SHP77 treated with DMSO at 0.1 percent for 48 hours (cell line): ENCODE data around the gene CPPED1.
"Not testable (repeated sequence)": the region's sequence is repeated elsewhere in the genome, so short reads cannot be mapped to it uniquely, and the experiment has no call there.

ENCODE experiments used
- DNase-seq: peaks from one replicate; lab custom pipeline; 2025; lab: John Stamatoyannopoulos, UW

The CPPED1 gene

DNA sequence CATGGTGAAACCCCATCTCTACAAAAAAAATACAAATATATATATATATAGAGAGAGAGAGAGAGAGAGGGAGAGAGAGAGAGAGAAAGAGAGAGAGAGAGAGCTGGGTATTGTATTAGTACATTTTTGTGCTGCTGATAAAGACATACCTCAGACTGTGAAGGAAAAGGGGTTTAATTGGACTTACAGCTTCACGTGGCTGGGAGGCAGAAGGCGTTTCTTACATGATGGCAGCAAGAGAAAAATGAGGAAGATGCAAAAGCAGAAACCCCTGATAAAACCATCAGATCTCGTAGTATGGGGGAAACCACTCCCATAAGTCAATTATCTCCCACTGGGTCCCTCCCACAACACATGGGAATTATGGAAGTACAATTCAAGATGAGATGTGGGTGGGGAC is 37.5 kb downstream of the CPPED1 start:
- DNase-seq, result not testable (repeated sequence)

DNA sequence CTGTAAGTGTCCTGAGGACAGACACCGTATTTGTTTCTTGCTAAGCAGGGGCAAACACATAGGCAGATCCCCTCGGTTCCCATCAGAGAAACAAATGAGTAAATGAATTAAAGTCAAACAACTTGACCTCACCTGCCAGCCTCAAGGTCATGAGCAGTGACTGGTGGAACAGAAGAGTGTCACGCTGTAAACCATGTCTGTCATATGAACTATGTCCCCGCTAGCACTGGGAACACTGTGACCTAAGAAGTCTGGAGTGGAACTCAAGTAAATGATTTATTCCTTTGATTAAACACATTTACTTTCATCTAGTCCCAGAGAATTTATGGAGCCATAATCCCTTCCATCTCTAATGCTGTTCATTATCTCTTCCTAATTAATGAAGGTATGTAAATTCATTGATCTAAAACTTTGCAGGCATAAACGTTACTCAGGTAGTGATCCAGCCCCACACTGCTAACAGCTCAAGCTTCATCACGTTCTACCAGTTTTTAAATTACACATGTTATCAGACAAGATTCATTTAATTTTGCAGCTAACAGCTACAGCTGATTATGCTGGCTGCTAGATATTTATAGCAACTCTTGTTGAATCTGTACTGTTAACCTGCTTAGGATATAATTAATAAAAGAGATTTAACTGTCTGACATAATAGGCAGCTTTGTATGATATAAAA is 38.7 kb downstream of the CPPED1 start:
- no peak for DNase-seq

DNA sequence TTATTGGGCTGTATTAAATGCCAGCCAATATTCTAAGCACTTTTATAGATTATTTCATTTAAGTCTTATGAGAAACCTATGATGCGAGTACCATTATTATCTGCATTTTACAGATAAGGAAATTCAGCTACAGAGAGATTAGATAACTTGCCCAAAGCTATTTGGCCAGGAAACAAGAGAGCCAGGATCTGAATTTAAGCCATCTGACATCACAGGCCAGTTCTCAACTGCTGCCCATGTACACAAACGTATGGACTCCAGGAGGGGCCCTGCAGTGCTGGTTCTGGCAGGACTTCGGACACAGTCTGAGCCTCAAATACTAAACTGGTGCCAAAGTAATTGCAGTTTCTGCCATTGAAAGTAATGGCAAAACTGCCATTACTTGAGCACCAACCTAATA is 40.2 kb downstream of the CPPED1 start:
- no peak for DNase-seq

DNA sequence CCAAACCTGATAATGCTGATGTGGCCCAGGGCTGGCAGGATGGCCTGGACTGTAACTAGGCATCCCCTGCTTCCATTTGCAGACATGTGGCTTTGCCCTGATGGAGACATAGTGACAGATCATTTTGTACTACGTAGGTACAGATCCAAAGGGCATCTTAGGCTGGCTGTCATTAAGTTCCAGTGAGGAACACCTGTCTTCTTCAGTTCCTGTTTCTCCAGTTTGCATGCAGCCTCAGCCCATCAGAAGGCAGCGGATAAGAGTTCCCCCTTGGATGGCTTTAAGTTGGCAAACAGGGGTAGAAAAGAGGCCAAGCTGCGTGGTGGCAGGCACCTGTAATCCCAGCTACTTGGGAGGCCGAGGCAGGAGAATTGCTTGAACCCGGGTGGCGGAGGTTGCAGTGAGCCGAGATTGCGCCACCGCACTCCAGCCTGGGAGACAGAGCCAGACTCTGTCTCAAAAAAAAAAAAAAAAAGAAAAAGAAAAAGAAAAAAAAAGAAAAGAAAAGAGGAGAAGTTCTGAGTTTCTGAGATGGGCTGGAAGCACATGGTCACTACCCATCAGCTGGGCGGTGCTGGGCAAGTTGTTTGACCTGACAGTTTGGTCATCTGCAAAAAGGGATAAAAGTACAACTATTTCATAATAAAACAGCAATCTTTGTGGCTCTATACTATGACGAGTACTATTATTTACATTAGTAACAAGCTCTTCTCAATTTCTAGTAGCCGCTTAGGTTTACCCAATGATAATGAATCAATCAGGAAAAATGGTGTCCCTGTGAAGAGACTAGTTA is 42.7 kb downstream of the CPPED1 start:
- DNase-seq, result no peak

DNA sequence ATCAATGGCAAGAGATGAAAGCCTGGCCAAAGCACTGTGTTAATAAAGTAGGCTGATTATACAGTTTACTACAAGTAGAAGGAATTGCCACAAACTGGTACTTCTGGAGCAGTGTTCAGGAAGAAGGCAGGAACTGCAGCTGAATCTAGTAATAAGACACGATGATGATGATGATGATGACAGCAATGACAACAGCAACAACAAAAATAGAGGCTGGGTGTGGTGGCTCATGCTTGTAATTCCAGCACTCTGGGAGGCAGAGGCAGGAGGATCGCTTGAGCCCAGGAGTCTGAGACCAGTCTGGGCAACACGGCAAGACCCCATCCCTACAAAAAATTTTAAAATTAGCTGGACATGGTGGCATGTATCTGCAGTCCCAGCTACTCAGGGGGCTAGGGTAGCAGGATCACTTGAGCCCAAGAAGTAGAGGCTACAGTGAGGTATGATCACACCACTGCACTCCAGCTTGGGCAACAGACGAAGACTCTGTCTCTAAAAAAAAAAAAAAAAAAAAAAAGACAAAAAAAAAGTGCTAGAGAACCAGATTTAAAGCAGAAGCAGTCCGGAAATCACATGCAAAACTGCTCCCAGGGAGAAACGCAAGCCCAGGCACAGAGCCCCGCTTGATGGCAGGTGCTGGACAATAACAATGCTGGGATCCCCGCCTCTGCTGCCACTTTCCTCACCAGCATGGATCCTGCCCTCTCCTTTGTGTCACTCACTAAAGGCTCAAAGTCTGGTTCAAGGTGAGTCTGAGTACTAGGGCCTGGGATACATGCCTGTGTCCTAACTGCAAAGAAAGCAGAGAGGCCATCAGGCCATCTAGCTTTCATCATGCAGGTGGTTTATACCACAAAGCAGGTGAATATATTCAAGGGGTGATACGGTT is 44.8 kb downstream of the CPPED1 start:
- DNase-seq, result no peak

DNA sequence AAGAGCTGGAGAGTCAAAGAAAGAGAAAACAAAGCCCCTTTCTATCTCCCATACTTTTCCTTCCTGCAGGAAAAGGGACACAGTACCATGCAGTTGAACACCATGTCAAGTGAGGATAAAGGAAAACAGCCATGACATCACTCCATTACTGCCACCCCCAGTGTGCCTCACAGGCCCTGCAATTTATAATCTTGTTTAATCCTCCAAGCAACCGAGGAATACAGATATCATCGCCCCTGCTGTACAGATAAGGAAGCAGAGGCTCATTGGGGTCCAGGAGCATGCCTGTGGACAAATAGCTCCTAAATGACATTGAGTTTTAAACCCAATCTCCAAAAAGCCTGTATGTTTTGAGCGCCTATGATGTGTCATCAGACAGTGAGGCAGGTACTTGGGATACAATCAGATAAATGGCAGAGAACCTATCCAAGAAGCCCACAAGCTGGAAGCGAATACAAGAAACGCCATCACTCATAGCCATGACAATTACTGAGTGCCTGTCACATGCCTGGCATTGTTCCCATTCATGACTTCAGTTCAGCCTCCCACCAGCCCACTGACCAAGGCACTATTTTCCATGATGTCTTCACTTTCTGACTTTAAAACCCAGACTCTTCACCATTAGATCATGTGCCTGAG is 45.5 kb downstream of the CPPED1 start:
- no peak for DNase-seq

DNA sequence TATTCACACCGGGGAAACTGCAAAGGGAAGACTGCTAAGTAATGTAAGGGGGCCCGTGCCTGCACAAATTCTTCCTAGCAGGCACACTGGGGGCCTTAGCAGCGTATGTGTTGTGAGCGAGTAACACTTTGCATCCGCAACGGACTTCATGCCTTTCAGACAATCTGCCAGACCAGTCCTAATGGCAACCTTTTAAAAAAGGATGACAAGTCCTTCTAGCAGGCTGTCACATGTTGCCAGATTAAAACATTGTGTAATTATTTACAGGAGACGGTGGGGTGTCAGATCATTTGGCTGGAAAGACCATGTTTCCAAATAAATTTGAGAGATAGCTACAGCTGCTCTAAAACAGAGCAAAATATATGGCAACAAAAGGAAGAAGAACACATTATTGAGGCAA is 46.1 kb downstream of the CPPED1 start:
- DNase-seq, result no peak

DNA sequence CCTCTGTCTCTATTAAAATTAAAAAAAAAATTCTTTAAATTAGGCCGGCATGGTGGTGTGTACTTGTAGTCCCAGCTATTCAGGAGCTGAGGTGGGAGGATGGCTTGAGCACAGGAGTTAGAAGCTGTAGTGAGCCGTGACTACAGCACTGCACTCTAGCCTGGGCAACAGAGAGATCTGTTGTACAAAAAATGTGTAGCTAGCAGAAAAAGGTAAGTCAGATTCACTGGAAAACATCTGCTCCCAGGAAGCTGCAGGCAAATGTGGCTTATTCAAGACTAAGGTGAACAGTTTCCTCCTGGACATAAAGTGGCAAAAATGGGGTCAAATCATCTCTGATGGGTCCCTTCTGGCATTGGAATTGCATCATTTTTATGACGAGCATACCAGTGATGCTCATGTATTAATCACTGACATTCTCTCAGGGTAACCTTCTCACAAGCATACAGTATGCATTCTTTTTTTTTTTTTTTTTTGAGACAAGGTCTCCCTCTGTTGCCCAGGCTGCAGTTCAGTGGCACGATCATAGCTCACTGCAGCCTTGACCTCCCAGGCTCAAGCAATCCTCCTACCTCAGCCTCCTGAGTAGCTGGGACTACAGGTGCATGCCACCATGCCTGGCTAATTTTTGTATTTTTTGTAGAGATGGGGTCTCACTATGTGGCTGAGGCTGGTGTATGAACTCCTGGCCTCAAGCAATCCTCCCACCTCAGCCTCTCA is 48.7 kb downstream of the CPPED1 start:
- DNase-seq, result no peak

DNA sequence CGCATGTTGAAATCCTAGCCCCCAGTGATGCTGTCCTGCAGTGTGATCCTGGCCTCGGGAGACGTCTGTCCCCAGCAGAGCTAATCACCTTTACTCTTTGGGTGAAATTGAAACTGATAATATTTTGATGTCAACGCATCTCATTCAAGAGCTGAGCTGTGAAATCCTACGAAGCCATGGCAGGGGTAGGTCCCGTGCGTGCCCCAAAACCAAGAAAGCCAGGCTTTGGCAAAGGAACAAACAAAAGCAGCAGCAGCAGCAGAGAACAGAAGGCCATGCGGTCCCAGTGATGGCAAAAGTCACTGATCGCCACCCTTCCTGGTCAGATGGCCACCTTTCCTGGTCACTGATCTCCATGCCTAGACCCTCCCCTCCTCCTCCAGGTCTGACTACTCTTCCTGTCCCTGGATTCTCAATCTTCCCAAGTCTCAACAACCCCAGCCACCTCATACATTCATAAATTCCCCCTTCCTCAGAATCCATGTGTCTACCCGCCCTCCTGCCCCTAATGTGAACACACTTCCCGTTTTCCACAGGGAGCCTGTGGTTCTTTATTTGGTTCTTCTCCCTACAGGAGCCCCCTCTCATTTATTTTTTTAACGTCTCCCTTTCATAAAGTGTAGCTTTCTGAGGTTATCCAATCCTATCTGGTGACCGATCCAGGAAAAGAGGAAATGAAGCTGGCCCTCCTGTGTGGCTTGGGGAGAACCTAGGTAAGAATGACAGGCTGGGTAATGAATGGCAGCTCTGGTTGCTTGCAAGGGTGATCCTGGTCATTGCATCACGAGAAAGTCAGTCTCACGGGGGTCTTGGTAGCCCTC is 50.3 kb downstream of the CPPED1 start:
- no peak for DNase-seq

DNA sequence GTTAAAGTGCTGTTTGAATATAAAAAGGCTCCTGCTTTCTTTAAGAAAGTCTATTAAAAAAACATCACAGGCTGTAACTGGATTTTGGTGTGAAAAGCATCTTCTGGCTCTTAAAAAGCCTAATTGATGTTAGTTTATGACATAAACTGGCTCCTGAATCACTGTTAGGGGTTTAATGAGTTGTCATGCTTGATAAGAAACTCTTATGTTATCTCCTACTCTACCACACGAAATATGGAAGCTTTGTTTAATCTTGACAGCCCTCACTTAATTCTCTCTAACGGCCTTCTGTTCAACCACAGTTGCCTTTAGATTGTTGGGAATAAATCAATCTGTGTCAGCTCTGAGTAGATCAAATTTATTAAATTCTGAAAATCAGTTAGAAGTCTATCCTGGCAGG is 51.5 kb downstream of the CPPED1 start:
- DNase-seq, result no peak

DNA sequence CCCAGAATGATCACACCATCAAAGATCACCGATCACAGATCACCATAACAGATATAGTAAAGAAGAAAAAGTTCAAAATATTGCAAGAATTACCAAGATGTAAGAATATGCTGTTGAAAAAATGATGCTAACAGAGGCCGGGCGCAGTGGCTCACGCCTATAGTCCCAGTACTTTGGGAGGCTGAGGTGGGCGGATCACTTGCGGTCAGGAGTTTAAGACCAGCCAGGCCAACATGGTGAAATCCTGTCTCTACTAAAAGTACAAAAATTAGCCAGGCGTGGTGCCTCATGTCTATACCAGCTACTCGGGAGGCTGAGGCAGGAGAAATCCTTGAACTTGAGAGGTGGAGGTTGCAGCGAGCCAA is 53.2 kb downstream of the CPPED1 start:
- DNase-seq, result no peak

DNA sequence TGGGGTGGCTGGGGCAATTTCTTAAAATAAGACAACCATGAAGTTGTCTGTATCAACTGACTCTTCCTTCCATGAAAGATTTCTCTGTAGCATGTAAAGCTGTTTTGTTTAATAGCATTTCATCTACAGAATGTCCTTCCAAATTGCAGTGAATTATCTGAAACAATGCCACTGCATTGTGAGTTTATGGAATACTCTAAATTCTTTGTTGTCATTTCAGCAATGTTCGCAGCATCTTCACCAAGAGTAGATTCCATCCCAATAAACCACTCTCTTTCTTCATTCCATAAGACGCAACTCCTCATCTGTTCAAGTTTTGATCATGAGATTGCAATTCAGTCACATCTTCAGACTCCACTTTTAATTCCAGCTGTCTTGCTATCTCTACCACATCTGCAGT is 54.6 kb downstream of the CPPED1 start:
- DNase-seq, result no peak

DNA sequence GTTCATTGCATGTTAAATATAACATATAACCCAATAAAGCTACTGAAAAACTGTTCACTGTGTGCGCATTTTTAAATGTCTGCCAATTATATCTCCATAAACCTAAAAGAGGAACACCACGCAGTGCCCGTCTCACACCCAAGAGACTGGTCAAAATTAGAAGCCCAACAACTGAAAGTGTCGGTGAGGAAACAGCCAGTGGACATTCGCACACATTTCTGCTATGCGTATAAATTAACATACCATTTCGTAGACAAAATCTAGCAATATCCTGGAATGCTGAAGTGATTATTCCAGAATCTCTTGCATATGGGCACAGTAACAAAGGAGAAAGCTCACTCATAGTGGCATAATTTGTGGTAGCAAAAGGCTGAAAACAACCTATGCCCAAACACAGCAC is 55.9 kb downstream of the CPPED1 start:
- no peak for DNase-seq

DNA sequence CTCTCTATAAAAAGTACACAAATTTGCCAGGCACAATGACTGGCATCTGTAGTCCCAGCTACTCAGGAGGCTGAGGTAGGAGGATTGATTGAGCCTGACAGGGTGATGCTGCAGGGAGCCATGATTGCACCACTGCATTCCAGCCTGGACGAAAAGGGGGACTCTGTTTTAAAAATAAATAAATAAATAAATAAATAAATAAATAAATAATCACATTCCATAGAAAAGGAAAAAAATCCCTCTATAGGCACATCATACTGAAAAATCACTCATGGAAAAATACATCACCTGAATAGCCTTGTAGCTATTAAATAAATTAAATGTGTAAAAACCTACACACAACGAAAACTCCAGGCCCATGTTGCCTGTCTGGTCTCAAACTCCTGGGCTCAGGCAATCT is 56.4 kb downstream of the CPPED1 start:
- DNase-seq, result no peak

DNA sequence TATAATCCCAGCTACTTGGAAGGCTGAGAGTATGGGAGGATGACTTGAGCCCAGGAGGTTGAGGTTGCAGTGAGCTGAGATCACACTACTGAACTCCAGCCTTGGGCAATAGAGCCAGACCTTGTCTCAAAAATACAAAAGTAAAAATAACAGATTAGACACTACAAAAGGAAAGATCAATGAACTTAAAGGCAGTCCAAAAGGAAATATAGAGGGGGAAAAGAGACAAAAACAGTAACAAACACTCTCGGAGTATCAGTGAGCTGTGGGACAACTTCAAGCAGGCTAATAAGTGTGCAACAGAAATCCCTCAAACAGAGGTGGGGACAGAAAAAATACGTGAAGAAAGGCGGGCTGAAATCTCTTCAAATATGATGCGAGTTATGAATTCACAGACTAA is 58.8 kb downstream of the CPPED1 start:
- DNase-seq, result no peak

DNA sequence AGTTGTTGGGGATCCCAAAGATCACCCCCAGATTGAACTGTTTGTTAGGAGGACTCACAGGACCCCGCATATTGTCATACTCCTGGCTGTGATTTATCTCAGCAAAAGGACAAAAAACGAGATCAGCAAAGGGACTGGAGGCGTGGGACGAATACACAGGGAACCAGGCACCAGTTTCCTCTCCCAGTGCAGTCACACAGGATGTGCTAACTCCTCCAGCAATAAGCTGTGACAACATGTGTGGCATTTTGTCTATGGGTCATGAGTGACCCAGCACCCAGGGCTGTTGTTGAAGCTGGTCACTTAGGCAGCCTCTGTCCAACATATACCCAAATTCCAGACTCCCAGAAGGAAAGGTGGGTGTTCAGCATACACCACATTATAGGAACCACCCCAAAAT is 60.9 kb downstream of the CPPED1 start:
- no peak for DNase-seq

DNA sequence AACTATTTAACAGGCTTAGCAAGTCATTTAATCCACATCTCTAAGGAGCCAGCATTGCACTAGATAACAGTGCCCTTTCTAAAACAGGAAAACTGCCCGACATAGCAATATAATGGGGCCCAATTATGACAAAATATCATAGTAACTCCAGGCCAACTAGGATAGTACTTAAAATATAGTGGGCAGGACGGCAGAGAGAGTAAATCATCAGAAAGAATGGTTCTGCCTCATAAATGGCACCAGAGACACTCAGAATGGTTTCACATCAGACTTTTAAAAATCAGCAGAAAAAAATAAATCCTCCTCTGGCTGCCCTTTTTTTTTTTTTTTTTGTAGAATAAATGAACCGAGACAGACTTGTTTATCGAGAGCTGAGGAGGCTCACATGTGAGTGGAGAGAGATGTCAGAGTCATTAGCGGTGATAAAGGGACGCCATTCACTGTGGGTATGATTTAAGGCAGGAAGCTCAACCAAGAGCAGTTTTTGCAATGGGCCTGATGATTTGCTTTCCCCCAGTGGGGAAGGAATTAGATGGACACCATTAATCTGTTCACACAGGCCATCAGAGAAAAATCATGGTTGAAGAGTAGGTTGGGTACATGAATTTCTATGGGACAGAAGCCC is 62.6 kb downstream of the CPPED1 start:
- no peak for DNase-seq

DNA sequence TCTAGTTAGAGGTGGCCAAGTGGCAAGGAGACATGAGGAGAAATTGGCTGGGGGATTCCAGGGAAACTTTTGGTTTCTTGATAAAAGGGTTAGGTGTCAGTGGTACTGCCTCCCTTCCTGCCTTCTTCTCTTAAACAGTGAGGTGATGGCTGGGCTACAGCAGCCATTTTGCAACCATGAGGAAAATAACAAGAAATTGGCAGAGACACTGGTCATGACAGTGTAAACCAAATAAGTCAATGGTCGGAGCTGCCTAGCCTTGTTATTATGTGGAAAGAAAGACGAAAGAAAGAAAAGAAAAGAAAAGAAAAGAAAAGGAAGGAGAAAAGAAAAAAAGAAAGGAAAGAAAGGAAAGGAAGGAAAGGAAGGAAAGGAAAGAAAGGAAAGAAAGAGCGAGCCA is 63.9 kb downstream of the CPPED1 start:
- DNase-seq, result no peak

DNA sequence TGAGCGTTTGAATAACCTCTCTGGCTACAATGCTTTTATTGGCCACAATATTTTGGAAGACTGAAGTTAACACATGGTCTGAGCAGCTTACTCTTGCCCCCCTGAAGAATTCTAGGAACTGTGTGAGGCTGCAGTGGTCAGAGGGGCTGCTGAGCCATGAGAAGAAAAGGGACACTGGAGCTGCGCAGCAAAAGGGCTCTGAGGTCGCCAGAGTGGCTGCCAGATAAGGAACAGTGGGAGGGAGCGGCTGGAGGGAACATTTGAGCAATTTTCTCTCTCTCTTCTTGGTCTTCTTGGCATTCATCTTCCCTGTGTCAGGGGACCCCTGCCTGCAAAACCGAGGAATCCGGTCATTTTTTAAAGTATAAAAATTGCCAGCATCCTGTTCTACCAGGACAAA is 66.1 kb downstream of the CPPED1 start:
- DNase-seq, result no peak

DNA sequence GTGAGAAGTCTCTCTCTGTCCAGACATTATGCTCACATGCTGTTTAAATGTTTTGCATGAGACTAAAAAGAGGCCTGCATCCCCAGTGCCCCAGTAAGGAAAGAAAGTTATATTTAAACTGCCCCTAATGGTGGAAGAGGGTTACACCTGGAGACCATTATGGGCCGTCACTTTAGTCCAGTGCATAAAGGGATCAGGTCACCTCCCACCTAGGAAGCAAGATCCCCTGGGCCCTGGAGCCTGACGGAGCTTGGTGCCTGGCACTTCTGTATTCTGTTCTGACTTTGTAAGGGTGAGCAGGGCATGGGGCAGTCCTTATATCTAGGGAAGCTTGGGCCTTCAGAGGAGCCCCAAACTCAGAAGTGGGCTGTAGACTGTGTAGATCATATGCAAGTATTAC is 67.9 kb downstream of the CPPED1 start:
- no peak for DNase-seq
